A673 (cell line): ENCODE measurements around the gene GATA5. TPM values are rescaled to one million over a fixed set of nuclear protein-coding genes. Genes with fewer than 3 reads are reported as not detected.

ENCODE experiments used
- BruUV-seq: library from RNA; stranded (reverse); fragments of 400-500 nt; replicated peaks from 2 replicates; lab custom pipeline; 2021; lab: Mats Ljungman, UMichigan
- CTCF ChIA-PET: fragments of 300-600 bp; sonication (Branson Sonifier 250); formaldehyde crosslinking; loops from one replicate; lab custom pipeline; 2022; ENCODE audit warnings: antibody characterized with exemption; lab: Charles Lee
- POLR2A ChIA-PET: fragments of 300-600 bp; sonication (Branson Sonifier 250); formaldehyde crosslinking; loops from one replicate; lab custom pipeline; 2022; ENCODE audit warnings: antibody characterized with exemption; ENCODE audit not compliant: low non-redundant PET; lab: Charles Lee
- DNase-seq: peaks from one replicate; pipeline ENCODE4 v3.0.0-alpha.2; 2015; ENCODE audit warnings: low spot score
- H3K27ac ChIP-seq: fragments of 200-600 bp; sonication (generic); 2 replicates; pipeline ENCODE4 v1.5.1; 2016; ENCODE audit warnings: mixed run types, low read depth, mild to moderate bottlenecking, mixed read lengths, antibody characterized with exemption, low read length; ENCODE audit not compliant: poor library complexity, severe bottlenecking
- H3K27me3 ChIP-seq: fragments of 200-600 bp; sonication (generic); replicated peaks from 2 replicates; pipeline ENCODE4 v1.6.1; 2017; ENCODE audit warnings: mixed run types, low read depth, mild to moderate bottlenecking, mixed read lengths, antibody characterized with exemption, low read length; ENCODE audit not compliant: insufficient read depth, poor library complexity
- H3K36me3 ChIP-seq: fragments of 200-600 bp; sonication (generic); 2 replicates; pipeline ENCODE4 v1.6.1; 2016; ENCODE audit warnings: mixed run types, mild to moderate bottlenecking, mixed read lengths, antibody characterized with exemption, low read length; ENCODE audit not compliant: insufficient read depth, poor library complexity, severe bottlenecking
- H3K4me1 ChIP-seq: fragments of 200-600 bp; sonication (generic); 2 replicates; pipeline ENCODE4 v1.6.1; 2017; ENCODE audit warnings: mixed run types, mild to moderate bottlenecking, mixed read lengths, antibody characterized with exemption, low read length; ENCODE audit not compliant: insufficient read depth, poor library complexity, severe bottlenecking
- H3K4me3 ChIP-seq: fragments of 200-600 bp; sonication (generic); 2 replicates; pipeline ENCODE4 v1.5.1; 2016; ENCODE audit warnings: low read depth, mixed run types, mild to moderate bottlenecking, mixed read lengths, low read length; ENCODE audit not compliant: poor library complexity, severe bottlenecking
- H3K9me3 ChIP-seq: fragments of 200-600 bp; sonication (generic); 2 replicates; pipeline ENCODE4 v1.6.1; 2016; ENCODE audit warnings: mixed run types, low read depth, mild to moderate bottlenecking, mixed read lengths, antibody characterized with exemption, low read length; ENCODE audit not compliant: poor library complexity, severe bottlenecking
- CTCF ChIP-seq: fragments of 300-800, 200-600 bp; sonication (generic); conservative IDR thresholded peaks from 2 replicates; pipeline ENCODE4 v1.5.1; 2017; ENCODE audit warnings: low read depth, mild to moderate bottlenecking, antibody characterized with exemption, low read length, moderate library complexity, mixed read lengths
- EZH2 ChIP-seq: fragments of 200-600 bp; sonication (generic); IDR thresholded peaks from 2 replicates; pipeline ENCODE4 v1.6.1; 2017; ENCODE audit warnings: borderline replicate concordance, low read depth, mild to moderate bottlenecking, mixed read lengths, antibody characterized with exemption, low read length; ENCODE audit not compliant: poor library complexity, severe bottlenecking
- intact Hi-C: fragments of 100-400 bp; cut with micrococcal nuclease; formaldehyde crosslinking; loops from one replicate; pipeline ENCODE4 v1.10.0; 2022; ENCODE audit not compliant: unreplicated experiment
- total RNA-seq: library from RNA; stranded (reverse); gene quantifications from 2 replicates; pipeline ENCODE4 v1.2.3, GENCODE V29; 2021

GATA5 gene
- total RNA-seq, 1 experiment from 2014 or later = not detected

GRCh38 chr20:62454904-62455636, 20.7 kb downstream of the GATA5 start:
- ChIA-PET POLR2A (no interaction called here), CTCF (no interaction called here)
- no TSS peak for BruUV-seq
- H3K4me3 ChIP-seq = no peak overlapping the region
- intact Hi-C loops = no loop called here
- no peaks in the 10 kb centered on the region for H3K4me1 ChIP-seq
- no peaks in the 10 kb centered on the region for H3K9me3 ChIP-seq
- no peaks in the 10 kb centered on the region for H3K36me3 ChIP-seq
- no peak for DNase-seq
- no peak for TF ChIP-seq CTCF
- TF ChIP-seq EZH2 = no peak
- H3K27ac ChIP-seq = no peak overlapping the region
- peaks cover 2% of the 10 kb centered on the region for H3K27me3 ChIP-seq

- DNase-seq = no peak
- Histone ChIP-seq H3K9me3 (no peaks in the 10 kb centered on the region), H3K4me3 (no peak overlapping the region), H3K36me3 (no peaks in the 10 kb centered on the region), H3K4me1 (no peaks in the 10 kb centered on the region), H3K27me3 (peaks cover 18% of the 10 kb centered on the region), H3K27ac (no peak overlapping the region)
- CTCF ChIA-PET = no interaction called here
- intact Hi-C loops = no loop called here
- BruUV-seq = no TSS peak
- POLR2A ChIA-PET = no interaction called here
- no peak for TF ChIP-seq EZH2
- TF ChIP-seq CTCF = no peak
Measured at GRCh38 chr20:62453186-62453808, 22.5 kb downstream of the GATA5 start.

- DNase-seq = no peak
- H3K36me3 ChIP-seq = no peaks in the 10 kb centered on the region
- intact Hi-C loops = no loop called here
- POLR2A ChIA-PET = no interaction called here
- CTCF ChIA-PET = no interaction called here
- no peak overlapping the region for H3K27ac ChIP-seq
- TF ChIP-seq EZH2 = no peak
- TF ChIP-seq CTCF = no peak
- BruUV-seq = no TSS peak
- peaks cover 25% of the 10 kb centered on the region for H3K27me3 ChIP-seq
- no peaks in the 10 kb centered on the region for H3K4me1 ChIP-seq
- no peak overlapping the region for H3K4me3 ChIP-seq
- no peaks in the 10 kb centered on the region for H3K9me3 ChIP-seq
Measured at GRCh38 chr20:62452475-62453095, 23.2 kb downstream of the GATA5 start.
